ENCODE measurements around the gene SFMBT1. TPM values are rescaled to one million over a fixed set of nuclear protein-coding genes. Genes with fewer than 3 reads are reported as not detected.

The SFMBT1 gene
- total RNA-seq, 5 donors from 2014 or later (not counting 1 experiment from before 2014, with no cell fraction given): 30.3 to 42.7 (median 37.7) TPM

GRCh38 chr3:52887166-52887565, 158.7 kb downstream of the SFMBT1 start:
- ChIA-PET CTCF (no interaction called here), POLR2A (no interaction called here)
- DNase-seq (no peak), ATAC-seq (replicated peaks in 1 of 4) (no peak)
- Histone ChIP-seq H3K27me3 (replicated peaks in 1 of 2; ENCODE audit: control insufficient read depth in 2 of 2, extremely low read depth in 1 of 2, insufficient read depth in 2 of 2, low read length in 1 of 2) (no peaks in the 10 kb centered on the region), H3K4me1 (ENCODE audit: control insufficient read depth in 1 of 2, extremely low read depth in 1 of 2, insufficient read depth in 2 of 2, low read length in 2 of 2) (peaks cover 0 to 14% of the 10 kb centered on the region in 2 experiments), H3K27ac (ENCODE audit: low read length) (no peak overlapping the region), H3K4me3 (ENCODE audit: control insufficient read depth in 1 of 2, extremely low read depth in 1 of 2, low read length in 1 of 2) (no peak overlapping the region), H3K9me3 (no peaks in the 10 kb centered on the region), H3K36me3 (ENCODE audit: control insufficient read depth in 2 of 2, extremely low read depth in 1 of 2, insufficient read depth in 1 of 2, low read length in 1 of 2) (peaks cover 0 to 5% of the 10 kb centered on the region in 2 donors)
- peaks cover 34% of the 10 kb centered on the region for H3K36me3 Mint-ChIP-seq
- WGBS (ENCODE audit: insufficient coverage): 100% methylated on average over 2 of the region's 4 CpGs
- H3K27ac Mint-ChIP-seq: no peak overlapping the region
- H3K4me1 Mint-ChIP-seq: peaks cover 22 to 34% (median 30%) of the 10 kb centered on the region in 3 donors
- H3K9me3 Mint-ChIP-seq: no peaks in the 10 kb centered on the region
- no peaks in the 10 kb centered on the region for H3K27me3 Mint-ChIP-seq
- H3K4me3 Mint-ChIP-seq: no peak overlapping the region

GRCh38 chr3:52886049-52886730, 159.7 kb downstream of the SFMBT1 start:
- Histone ChIP-seq H3K4me1 (ENCODE audit: control insufficient read depth in 1 of 2, extremely low read depth in 1 of 2, insufficient read depth in 2 of 2, low read length in 2 of 2) (peaks cover 0 to 6% of the 10 kb centered on the region in 2 experiments), H3K27ac (ENCODE audit: low read length) (no peak overlapping the region), H3K4me3 (ENCODE audit: control insufficient read depth in 1 of 2, extremely low read depth in 1 of 2, low read length in 1 of 2) (no peak overlapping the region), H3K27me3 (replicated peaks in 1 of 2; ENCODE audit: control insufficient read depth in 2 of 2, extremely low read depth in 1 of 2, insufficient read depth in 2 of 2, low read length in 1 of 2) (no peaks in the 10 kb centered on the region), H3K9me3 (no peaks in the 10 kb centered on the region), H3K36me3 (ENCODE audit: control insufficient read depth in 2 of 2, extremely low read depth in 1 of 2, insufficient read depth in 1 of 2, low read length in 1 of 2) (peaks cover 0 to 5% of the 10 kb centered on the region in 2 donors)
- DNase-seq (no peak), ATAC-seq (replicated peaks in 1 of 4) (no peak)
- Mint-ChIP-seq H3K9me3 (no peaks in the 10 kb centered on the region), H3K4me3 (no peak overlapping the region), H3K27me3 (no peaks in the 10 kb centered on the region), H3K36me3 (peaks cover 37% of the 10 kb centered on the region), H3K4me1 (peaks cover 20 to 26% (median 23%) of the 10 kb centered on the region in 3 donors), H3K27ac (no peak overlapping the region)
- ChIA-PET CTCF (no interaction called here), POLR2A (no interaction called here)
- 100% methylated on average over 2 of the region's 5 CpGs for WGBS (ENCODE audit: insufficient coverage)

GRCh38 chr3:52882377-52882776, 163.5 kb downstream of the SFMBT1 start:
- no peak for ATAC-seq (replicated peaks in 1 of 4)
- no peaks in the 10 kb centered on the region for H3K27me3 ChIP-seq (replicated peaks in 1 of 2; ENCODE audit: control insufficient read depth in 2 of 2, extremely low read depth in 1 of 2, insufficient read depth in 2 of 2, low read length in 1 of 2)
- H3K27me3 Mint-ChIP-seq: no peaks in the 10 kb centered on the region
- H3K4me3 Mint-ChIP-seq: no peak overlapping the region
- H3K9me3 Mint-ChIP-seq: no peaks in the 10 kb centered on the region
- no peaks in the 10 kb centered on the region for H3K4me1 ChIP-seq (ENCODE audit: control insufficient read depth in 1 of 2, extremely low read depth in 1 of 2, insufficient read depth in 2 of 2, low read length in 2 of 2)
- H3K4me1 Mint-ChIP-seq: peaks cover 8 to 13% (median 9%) of the 10 kb centered on the region in 3 donors
- peaks cover 46% of the 10 kb centered on the region for H3K36me3 Mint-ChIP-seq
- peaks cover 0 to 7% of the 10 kb centered on the region in 2 donors for H3K36me3 ChIP-seq (ENCODE audit: control insufficient read depth in 2 of 2, extremely low read depth in 1 of 2, insufficient read depth in 1 of 2, low read length in 1 of 2)
- ChIA-PET CTCF (interaction anchor here in 1 of 2 donors (1.1 kb wide), 1 partner anchor 17 kb away, joined by 3 read pairs; no protein-coding TSS in a partner anchor), POLR2A (no interaction called here)
- no peak overlapping the region for H3K27ac ChIP-seq (ENCODE audit: low read length)
- no peak overlapping the region for H3K4me3 ChIP-seq (ENCODE audit: control insufficient read depth in 1 of 2, extremely low read depth in 1 of 2, low read length in 1 of 2)
- H3K27ac Mint-ChIP-seq: no peak overlapping the region
- no peaks in the 10 kb centered on the region for H3K9me3 ChIP-seq
- 86% methylated on average over 1 of the region's 4 CpGs for WGBS (ENCODE audit: insufficient coverage)
- DNase-seq: no peak

GRCh38 chr3:52881871-52882270, 164.0 kb downstream of the SFMBT1 start:
- H3K36me3 Mint-ChIP-seq: peaks cover 45% of the 10 kb centered on the region
- DNase-seq: no peak
- peaks cover 8 to 13% (median 12%) of the 10 kb centered on the region in 3 donors for H3K4me1 Mint-ChIP-seq
- no peak overlapping the region for H3K4me3 Mint-ChIP-seq
- no peak overlapping the region for H3K27ac Mint-ChIP-seq
- CTCF ChIA-PET: interaction anchor here in 1 of 2 donors (1.1 kb wide), 1 partner anchor 18 kb away, joined by 3 read pairs; no protein-coding TSS in a partner anchor
- 86% methylated on average over 4 of the region's 4 CpGs for WGBS (ENCODE audit: insufficient coverage)
- no peak for ATAC-seq (replicated peaks in 1 of 4)
- peaks cover 0 to 7% of the 10 kb centered on the region in 2 donors for H3K36me3 ChIP-seq (ENCODE audit: control insufficient read depth in 2 of 2, extremely low read depth in 1 of 2, insufficient read depth in 1 of 2, low read length in 1 of 2)
- POLR2A ChIA-PET: no interaction called here
- H3K4me1 ChIP-seq (ENCODE audit: control insufficient read depth in 1 of 2, extremely low read depth in 1 of 2, insufficient read depth in 2 of 2, low read length in 2 of 2): no peaks in the 10 kb centered on the region
- H3K27ac ChIP-seq (ENCODE audit: low read length): no peak overlapping the region
- H3K27me3 ChIP-seq (replicated peaks in 1 of 2; ENCODE audit: control insufficient read depth in 2 of 2, extremely low read depth in 1 of 2, insufficient read depth in 2 of 2, low read length in 1 of 2): no peaks in the 10 kb centered on the region
- H3K9me3 Mint-ChIP-seq: no peaks in the 10 kb centered on the region
- no peak overlapping the region for H3K4me3 ChIP-seq (ENCODE audit: control insufficient read depth in 1 of 2, extremely low read depth in 1 of 2, low read length in 1 of 2)
- no peaks in the 10 kb centered on the region for H3K9me3 ChIP-seq
- no peaks in the 10 kb centered on the region for H3K27me3 Mint-ChIP-seq

- Mint-ChIP-seq H3K27ac (no peak overlapping the region), H3K36me3 (peaks cover 34% of the 10 kb centered on the region), H3K9me3 (no peaks in the 10 kb centered on the region), H3K27me3 (no peaks in the 10 kb centered on the region), H3K4me3 (no peak overlapping the region), H3K4me1 (peaks cover 13 to 25% (median 24%) of the 10 kb centered on the region in 3 donors)
- Histone ChIP-seq H3K27me3 (replicated peaks in 1 of 2; ENCODE audit: control insufficient read depth in 2 of 2, extremely low read depth in 1 of 2, insufficient read depth in 2 of 2, low read length in 1 of 2) (no peaks in the 10 kb centered on the region), H3K36me3 (ENCODE audit: control insufficient read depth in 2 of 2, extremely low read depth in 1 of 2, insufficient read depth in 1 of 2, low read length in 1 of 2) (peaks cover 0 to 5% of the 10 kb centered on the region in 2 donors), H3K4me3 (ENCODE audit: control insufficient read depth in 1 of 2, extremely low read depth in 1 of 2, low read length in 1 of 2) (no peak overlapping the region), H3K9me3 (no peaks in the 10 kb centered on the region), H3K4me1 (ENCODE audit: control insufficient read depth in 1 of 2, extremely low read depth in 1 of 2, insufficient read depth in 2 of 2, low read length in 2 of 2) (peaks cover 0 to 3% of the 10 kb centered on the region in 2 experiments), H3K27ac (ENCODE audit: low read length) (no peak overlapping the region)
- ChIA-PET POLR2A (interaction anchor here in 1 of 2 donors (1.1 kb wide), 1 partner anchor 12 kb away, joined by 8 read pairs; no protein-coding TSS in a partner anchor), CTCF (no interaction called here)
- no peak for DNase-seq
- 100% methylated on average over 1 of the region's 3 CpGs for WGBS (ENCODE audit: insufficient coverage)
- no peak for ATAC-seq (replicated peaks in 1 of 4)
Observed at GRCh38 chr3:52880474-52880873, 165.4 kb downstream of the SFMBT1 start.

GRCh38 chr3:52880047-52880446, 165.8 kb downstream of the SFMBT1 start:
- ATAC-seq (replicated peaks in 1 of 4) (no peak), DNase-seq (no peak)
- Mint-ChIP-seq H3K4me3 (no peak overlapping the region), H3K9me3 (no peaks in the 10 kb centered on the region), H3K4me1 (peaks cover 17 to 29% (median 28%) of the 10 kb centered on the region in 3 donors), H3K27ac (no peak overlapping the region), H3K36me3 (peaks cover 29% of the 10 kb centered on the region), H3K27me3 (no peaks in the 10 kb centered on the region)
- 80% methylated on average over 2 of the region's 5 CpGs for WGBS (ENCODE audit: insufficient coverage)
- Histone ChIP-seq H3K27ac (ENCODE audit: low read length) (no peak overlapping the region), H3K4me3 (ENCODE audit: control insufficient read depth in 1 of 2, extremely low read depth in 1 of 2, low read length in 1 of 2) (no peak overlapping the region), H3K36me3 (ENCODE audit: control insufficient read depth in 2 of 2, extremely low read depth in 1 of 2, insufficient read depth in 1 of 2, low read length in 1 of 2) (peaks cover 0 to 5% of the 10 kb centered on the region in 2 donors), H3K9me3 (no peaks in the 10 kb centered on the region), H3K27me3 (replicated peaks in 1 of 2; ENCODE audit: control insufficient read depth in 2 of 2, extremely low read depth in 1 of 2, insufficient read depth in 2 of 2, low read length in 1 of 2) (no peaks in the 10 kb centered on the region), H3K4me1 (ENCODE audit: control insufficient read depth in 1 of 2, extremely low read depth in 1 of 2, insufficient read depth in 2 of 2, low read length in 2 of 2) (peaks cover 2 to 7% of the 10 kb centered on the region in 2 experiments)
- ChIA-PET CTCF (interaction anchor here in 1 of 2 donors (1.3 kb wide), 1 partner anchor 13 kb away, joined by 7 read pairs; no protein-coding TSS in a partner anchor), POLR2A (interaction anchor here in 1 of 2 donors (1.1 kb wide), 1 partner anchor 13 kb away, joined by 8 read pairs; no protein-coding TSS in a partner anchor)

Measured in T-cell (primary cell).